ENCODE results near the gene HTR3B.

The HTR3B gene

DNA sequence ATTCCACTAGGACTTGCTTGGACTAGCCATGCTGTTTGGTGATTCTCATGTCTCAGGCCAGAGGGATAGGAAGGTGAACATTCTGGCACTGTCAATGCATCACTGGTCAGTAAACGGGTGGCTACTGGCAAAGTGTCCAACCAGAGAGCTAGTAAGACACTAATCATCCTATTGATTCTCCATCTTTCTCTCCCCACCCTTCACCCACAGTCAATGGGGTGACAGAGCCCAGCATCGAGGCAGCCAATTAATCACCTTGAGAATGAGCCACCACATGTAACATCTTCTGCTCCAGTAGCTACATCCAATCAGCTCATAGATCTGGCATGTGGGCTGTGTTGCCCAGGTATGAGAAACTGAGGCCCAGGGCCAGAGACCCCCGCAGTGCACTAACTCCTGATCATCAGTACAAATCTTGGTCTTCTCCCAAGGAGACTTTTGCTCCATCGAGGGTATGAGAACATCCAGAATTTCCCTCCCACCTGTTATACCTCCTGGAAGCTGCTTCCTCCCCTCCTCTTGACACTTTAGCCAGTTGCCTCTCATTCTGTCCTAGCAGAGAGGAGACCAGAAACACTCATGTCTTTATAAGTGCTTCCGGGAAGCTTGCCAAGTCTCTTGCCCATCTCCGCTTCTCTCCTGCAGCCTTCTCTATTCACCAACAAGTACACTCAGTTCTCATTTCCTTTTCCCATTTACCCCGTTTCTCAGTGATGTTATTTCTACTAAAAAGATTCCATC is 87.3 kb downstream of the HTR3B start:
- no peak for DNase-seq (ENCODE audit: low spot score)

DNA sequence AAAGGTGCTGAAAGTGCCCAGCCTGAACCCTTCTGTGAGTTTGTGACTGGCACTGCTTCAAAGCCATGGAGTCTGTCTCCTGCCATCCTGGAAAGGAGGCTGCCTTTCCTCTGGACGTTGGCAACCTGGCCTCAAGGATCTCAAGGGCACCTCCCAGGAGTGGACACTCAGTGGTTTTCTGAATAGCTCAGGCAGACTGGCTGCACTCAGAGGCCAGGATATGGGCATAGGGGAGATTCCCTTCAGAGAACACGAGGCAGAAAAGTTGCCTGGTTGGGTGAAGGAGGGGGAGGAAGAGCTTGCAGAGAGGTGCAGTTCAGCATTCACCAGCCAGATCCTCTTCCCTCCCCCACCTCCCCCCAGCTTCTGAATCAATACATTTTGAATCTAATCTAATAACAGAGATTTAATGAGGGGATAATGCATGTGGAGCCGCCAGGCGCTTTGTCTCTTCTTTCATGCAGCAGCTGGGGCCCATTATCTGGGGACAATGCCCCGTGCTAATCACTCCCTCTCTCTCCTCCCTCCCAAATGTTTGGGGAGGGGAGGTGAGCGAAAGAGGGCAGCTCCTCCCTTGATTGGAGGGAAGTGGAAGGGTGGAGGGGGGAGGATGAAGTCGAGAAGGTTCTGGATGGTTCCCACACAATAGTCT is 88.0 kb downstream of the HTR3B start:
- no peak for DNase-seq (ENCODE audit: low spot score)

DNA sequence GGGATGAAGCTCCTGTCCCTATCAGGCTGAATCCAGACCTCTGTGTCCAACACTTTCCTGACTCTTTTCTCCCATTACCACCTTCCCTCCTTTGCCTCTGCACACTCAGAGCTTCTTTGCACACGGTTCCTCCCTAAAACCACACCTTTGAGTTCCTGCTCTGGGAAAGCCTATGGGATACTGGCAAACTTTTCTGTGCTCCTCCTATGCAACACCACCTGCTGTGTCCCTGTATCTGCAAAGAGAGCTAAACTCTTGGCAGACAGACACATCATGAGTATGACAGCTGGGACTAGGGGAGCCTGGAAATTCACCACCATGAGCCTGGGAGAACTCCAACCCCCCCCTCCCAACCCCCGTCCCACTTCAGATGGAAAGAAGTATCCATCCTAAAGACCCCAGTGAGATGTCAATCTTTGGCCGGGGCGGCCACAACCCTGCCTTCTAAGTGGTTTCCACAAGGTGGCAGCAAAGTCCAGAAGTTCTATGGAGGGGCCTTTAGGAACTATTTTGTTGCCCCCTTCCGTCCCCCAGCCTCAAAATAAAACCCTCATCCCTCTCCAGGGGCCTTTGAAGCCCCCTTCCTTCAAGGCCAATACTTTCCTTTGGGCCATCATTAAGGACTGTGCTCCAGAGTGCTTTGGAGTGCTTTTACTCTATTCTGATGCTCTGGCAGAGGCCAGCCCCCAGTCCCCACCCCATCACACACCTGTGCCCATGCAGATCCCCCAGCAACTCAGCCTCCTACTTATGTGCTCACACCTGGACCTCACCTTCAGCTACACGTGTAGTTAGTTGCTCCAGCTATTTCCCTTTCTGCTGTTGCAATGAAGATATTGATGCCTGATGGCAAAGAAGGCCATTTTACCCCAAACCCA is 89.7 kb downstream of the HTR3B start:
- peak; percentile 25 for DNase-seq (ENCODE audit: low spot score)
